Mesendoderm (in vitro differentiated cells): ENCODE measurements around the gene CA10.

Experiments
- DNase-seq: peaks from one replicate; pipeline ENCODE4 v3.0.0; 2013
- H2AK5ac ChIP-seq: 2 replicates; pipeline ENCODE4 v1.6.1; 2013; ENCODE audit warnings: low read length, inconsistent platforms
- H2BK120ac ChIP-seq: 2 replicates; pipeline ENCODE4 v1.6.1; 2013; ENCODE audit warnings: low read depth, mild to moderate bottlenecking, low read length, moderate library complexity, mixed read lengths
- H2BK15ac ChIP-seq: replicated peaks from 2 replicates; pipeline ENCODE4 v1.6.1; 2013; ENCODE audit warnings: low read depth, mild to moderate bottlenecking, moderate library complexity
- H2BK5ac ChIP-seq: 2 replicates; pipeline ENCODE4 v1.6.1; 2013; ENCODE audit warnings: low read length, inconsistent platforms
- H3K18ac ChIP-seq: 2 replicates; pipeline ENCODE4 v1.6.1; 2013; ENCODE audit warnings: mild to moderate bottlenecking, low read length, mixed read lengths
- H3K23ac ChIP-seq: one replicate; pipeline ENCODE4 v1.6.1; 2013; ENCODE audit warnings: low read length
- H3K27ac ChIP-seq: 2 replicates; pipeline ENCODE4 v1.5.1; 2013; ENCODE audit warnings: low read depth, mild to moderate bottlenecking, inconsistent platforms, low read length, moderate library complexity
- H3K27me3 ChIP-seq: 2 replicates; pipeline ENCODE4 v1.6.1; 2013; ENCODE audit warnings: low read length, control low read depth, mild to moderate bottlenecking, inconsistent platforms; ENCODE audit not compliant: insufficient read depth, poor library complexity
- H3K36me3 ChIP-seq: 2 replicates; pipeline ENCODE4 v1.6.1; 2013; ENCODE audit warnings: low read length, inconsistent platforms; ENCODE audit not compliant: control insufficient read depth, insufficient read depth
- H3K4ac ChIP-seq: one replicate; pipeline ENCODE4 v1.6.1; 2013; ENCODE audit warnings: low read depth, mild to moderate bottlenecking, low read length, moderate library complexity
- H3K4me1 ChIP-seq: 2 replicates; pipeline ENCODE4 v1.6.1; 2013; ENCODE audit warnings: low read depth, low read length, inconsistent platforms; ENCODE audit not compliant: control insufficient read depth
- H3K4me2 ChIP-seq: 2 replicates; pipeline ENCODE4 v1.6.1; 2013; ENCODE audit warnings: low read length
- H3K4me3 ChIP-seq: 2 replicates; pipeline ENCODE4 v1.5.1; 2013; ENCODE audit warnings: mild to moderate bottlenecking, low read length
- H3K56ac ChIP-seq: one replicate; pipeline ENCODE4 v1.6.1; 2013; ENCODE audit warnings: low read length
- H3K79me1 ChIP-seq: 2 replicates; pipeline ENCODE4 v1.6.1; 2013; ENCODE audit warnings: low read length, inconsistent platforms
- H3K79me2 ChIP-seq: 2 replicates; pipeline ENCODE4 v1.6.1; 2013; ENCODE audit warnings: mild to moderate bottlenecking, low read length; ENCODE audit not compliant: control insufficient read depth, insufficient read depth
- H3K9ac ChIP-seq: 2 replicates; pipeline ENCODE4 v1.6.1; 2013; ENCODE audit warnings: low read length, inconsistent platforms
- H4K5ac ChIP-seq: one replicate; pipeline ENCODE4 v1.6.1; 2013; ENCODE audit warnings: low read length
- H4K8ac ChIP-seq: one replicate; pipeline ENCODE4 v1.6.1; 2013; ENCODE audit warnings: low read depth, mild to moderate bottlenecking, control low read depth, low read length, moderate library complexity
- WGBS: extraction: QIAGEN DNeasy Blood & Tissue Kit; methylation state at CpG from one replicate; pipeline ENCODE4 v1.1.7; 2013; ENCODE audit warnings: low lambda C conversion rate, missing lambda C conversion rate; ENCODE audit not compliant: insufficient coverage; ENCODE audit errors: extremely low coverage; 5-methylcytosine and 5-hydroxymethylcytosine counted together

Gene CA10

DNA sequence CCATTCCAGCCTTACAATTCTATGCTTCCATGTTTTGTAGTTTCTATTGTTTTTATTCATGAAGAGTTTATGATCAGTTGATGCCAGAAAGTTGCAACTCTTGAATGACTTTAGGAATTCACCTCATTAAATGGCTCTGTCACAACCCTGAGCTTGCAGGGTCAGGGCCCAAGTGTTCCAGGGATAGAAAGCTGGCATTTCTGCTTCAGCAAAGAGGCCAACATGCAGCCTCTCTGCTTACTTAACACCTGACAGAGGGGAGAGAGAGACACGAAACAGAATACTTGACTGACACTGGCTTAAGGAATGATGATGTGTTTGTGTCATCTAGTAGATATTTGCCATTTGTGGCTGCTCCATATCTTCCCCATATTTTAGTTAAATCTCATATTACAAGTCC is 328.1 kb downstream of the CA10 start:
- H3K4me1 ChIP-seq, result no peaks in the 10 kb centered on the region
- no peak overlapping the region for H2BK15ac ChIP-seq
- H3K4me2 ChIP-seq, result no peak overlapping the region
- H3K27me3 ChIP-seq, result no peaks in the 10 kb centered on the region
- no peak overlapping the region for H4K5ac ChIP-seq
- H3K79me2 ChIP-seq, result no peaks in the 10 kb centered on the region
- H4K8ac ChIP-seq, result no peak overlapping the region
- H3K18ac ChIP-seq, result no peak overlapping the region
- H3K4ac ChIP-seq, result no peak overlapping the region
- no peak overlapping the region for H3K27ac ChIP-seq
- no CpG with 5 or more reads among the region's 1 CpG for WGBS
- no peaks in the 10 kb centered on the region for H3K36me3 ChIP-seq
- H2BK120ac ChIP-seq, result no peak overlapping the region
- H2BK5ac ChIP-seq, result no peak overlapping the region
- H3K23ac ChIP-seq, result no peak overlapping the region
- DNase-seq, result no peak
- no peak overlapping the region for H3K56ac ChIP-seq
- no peaks in the 10 kb centered on the region for H3K79me1 ChIP-seq
- H3K4me3 ChIP-seq, result no peak overlapping the region
- no peak overlapping the region for H3K9ac ChIP-seq
- no peak overlapping the region for H2AK5ac ChIP-seq

GRCh38 chr17:51828901-51829300 is 329.6 kb downstream of the CA10 start:
- no peaks in the 10 kb centered on the region for H3K27me3 ChIP-seq
- no peak overlapping the region for H2AK5ac ChIP-seq
- H3K4ac ChIP-seq, result no peak overlapping the region
- no peak overlapping the region for H4K5ac ChIP-seq
- no peak overlapping the region for H4K8ac ChIP-seq
- no peak overlapping the region for H3K4me3 ChIP-seq
- H3K23ac ChIP-seq, result no peak overlapping the region
- no peaks in the 10 kb centered on the region for H3K79me2 ChIP-seq
- H3K4me1 ChIP-seq, result no peaks in the 10 kb centered on the region
- no peak overlapping the region for H3K9ac ChIP-seq
- DNase-seq, result no peak
- H3K4me2 ChIP-seq, result no peak overlapping the region
- no peak overlapping the region for H3K56ac ChIP-seq
- no CpG with 5 or more reads among the region's 2 CpGs for WGBS
- no peak overlapping the region for H2BK120ac ChIP-seq
- no peak overlapping the region for H2BK5ac ChIP-seq
- no peak overlapping the region for H3K27ac ChIP-seq
- no peaks in the 10 kb centered on the region for H3K79me1 ChIP-seq
- H2BK15ac ChIP-seq, result no peak overlapping the region
- H3K36me3 ChIP-seq, result no peaks in the 10 kb centered on the region
- no peak overlapping the region for H3K18ac ChIP-seq

DNA sequence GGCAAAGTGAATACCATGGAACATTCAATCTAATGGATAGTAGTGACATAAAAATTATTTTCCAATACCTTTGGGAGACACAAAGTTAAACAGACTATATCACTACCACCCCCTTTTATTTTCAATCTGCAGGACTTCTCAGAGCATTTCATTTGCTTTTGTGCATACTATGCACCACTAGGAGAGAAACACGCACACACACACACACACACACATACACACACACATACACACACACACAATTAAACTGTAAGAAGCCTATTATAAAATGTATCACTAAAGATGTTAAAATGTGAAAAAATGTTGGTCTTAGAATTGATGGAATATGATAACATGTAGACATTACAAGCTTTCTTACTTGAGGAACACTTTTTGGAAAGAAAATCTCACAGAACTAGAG is 331.4 kb downstream of the CA10 start:
- no peak overlapping the region for H2BK5ac ChIP-seq
- H3K4me2 ChIP-seq, result no peak overlapping the region
- H3K79me2 ChIP-seq, result no peaks in the 10 kb centered on the region
- no peak overlapping the region for H4K8ac ChIP-seq
- no peaks in the 10 kb centered on the region for H3K79me1 ChIP-seq
- no peak overlapping the region for H2AK5ac ChIP-seq
- no peak overlapping the region for H2BK120ac ChIP-seq
- H3K27ac ChIP-seq, result no peak overlapping the region
- no peak for DNase-seq
- H3K4ac ChIP-seq, result no peak overlapping the region
- H3K56ac ChIP-seq, result no peak overlapping the region
- no peak overlapping the region for H3K23ac ChIP-seq
- no CpG with 5 or more reads among the region's 1 CpG for WGBS
- H3K27me3 ChIP-seq, result no peaks in the 10 kb centered on the region
- no peak overlapping the region for H3K4me3 ChIP-seq
- no peak overlapping the region for H3K9ac ChIP-seq
- no peak overlapping the region for H3K18ac ChIP-seq
- no peak overlapping the region for H2BK15ac ChIP-seq
- no peaks in the 10 kb centered on the region for H3K36me3 ChIP-seq
- no peaks in the 10 kb centered on the region for H3K4me1 ChIP-seq
- H4K5ac ChIP-seq, result no peak overlapping the region

- no peak overlapping the region for H2BK15ac ChIP-seq
- H3K4me2 ChIP-seq, result no peak overlapping the region
- H3K79me1 ChIP-seq, result no peaks in the 10 kb centered on the region
- DNase-seq, result no peak
- no peak overlapping the region for H4K5ac ChIP-seq
- no peak overlapping the region for H3K56ac ChIP-seq
- no peak overlapping the region for H3K4ac ChIP-seq
- no peak overlapping the region for H4K8ac ChIP-seq
- no peaks in the 10 kb centered on the region for H3K79me2 ChIP-seq
- H2AK5ac ChIP-seq, result no peak overlapping the region
- no peak overlapping the region for H3K27ac ChIP-seq
- no peaks in the 10 kb centered on the region for H3K36me3 ChIP-seq
- no peaks in the 10 kb centered on the region for H3K4me1 ChIP-seq
- H2BK5ac ChIP-seq, result no peak overlapping the region
- H3K4me3 ChIP-seq, result no peak overlapping the region
- no peaks in the 10 kb centered on the region for H3K27me3 ChIP-seq
- WGBS, result no CpG with 5 or more reads among the region's 1 CpG
- no peak overlapping the region for H3K23ac ChIP-seq
- H3K9ac ChIP-seq, result no peak overlapping the region
- no peak overlapping the region for H2BK120ac ChIP-seq
- H3K18ac ChIP-seq, result no peak overlapping the region
These were observed 337.7 kb downstream of the CA10 start for GRCh38 chr17:51820766-51821165.

DNA sequence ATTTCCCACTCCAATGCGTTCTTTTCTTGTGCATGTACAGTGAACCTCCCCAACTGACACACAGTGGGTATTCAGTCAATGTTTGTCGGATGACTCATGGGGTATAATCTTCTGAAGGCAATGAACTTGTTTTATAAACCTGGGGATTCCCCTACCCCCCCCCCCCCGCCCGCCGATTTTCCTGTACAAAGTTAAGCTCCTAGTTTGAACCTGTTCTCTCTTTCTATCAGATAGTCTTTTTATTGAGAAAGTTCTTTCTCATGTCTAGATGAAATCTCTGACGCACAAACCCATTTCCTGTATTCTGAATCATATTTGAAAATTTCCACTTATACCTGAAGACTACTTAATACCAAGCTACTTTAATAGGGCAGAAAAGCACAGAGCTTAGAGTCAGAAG is 338.3 kb downstream of the CA10 start:
- WGBS, result no CpG with 5 or more reads among the region's 6 CpGs
- no peak overlapping the region for H2AK5ac ChIP-seq
- DNase-seq, result no peak
- no peaks in the 10 kb centered on the region for H3K4me1 ChIP-seq
- H4K8ac ChIP-seq, result no peak overlapping the region
- no peaks in the 10 kb centered on the region for H3K79me1 ChIP-seq
- no peaks in the 10 kb centered on the region for H3K79me2 ChIP-seq
- no peak overlapping the region for H3K4me2 ChIP-seq
- no peak overlapping the region for H2BK120ac ChIP-seq
- no peak overlapping the region for H3K4ac ChIP-seq
- no peaks in the 10 kb centered on the region for H3K27me3 ChIP-seq
- no peak overlapping the region for H3K56ac ChIP-seq
- H3K27ac ChIP-seq, result no peak overlapping the region
- no peak overlapping the region for H3K18ac ChIP-seq
- no peaks in the 10 kb centered on the region for H3K36me3 ChIP-seq
- no peak overlapping the region for H3K9ac ChIP-seq
- H2BK15ac ChIP-seq, result no peak overlapping the region
- no peak overlapping the region for H3K23ac ChIP-seq
- H4K5ac ChIP-seq, result no peak overlapping the region
- H3K4me3 ChIP-seq, result no peak overlapping the region
- no peak overlapping the region for H2BK5ac ChIP-seq

GRCh38 chr17:51819341-51820219 is 338.9 kb downstream of the CA10 start:
- Histone ChIP-seq H2BK5ac (no peak overlapping the region), H3K36me3 (no peaks in the 10 kb centered on the region), H3K27ac (no peak overlapping the region), H3K4me2 (no peak overlapping the region), H3K18ac (no peak overlapping the region), H2BK15ac (no peak overlapping the region), H3K4me1 (no peaks in the 10 kb centered on the region), H3K4ac (no peak overlapping the region), H4K5ac (no peak overlapping the region), H2BK120ac (no peak overlapping the region), H3K79me1 (no peaks in the 10 kb centered on the region), H3K56ac (no peak overlapping the region), H3K79me2 (no peaks in the 10 kb centered on the region), H3K4me3 (no peak overlapping the region), H3K27me3 (no peaks in the 10 kb centered on the region), H2AK5ac (no peak overlapping the region), H4K8ac (no peak overlapping the region), H3K9ac (no peak overlapping the region), H3K23ac (no peak overlapping the region)
- no CpG with 5 or more reads among the region's 6 CpGs for WGBS
- peak; percentile 55 for DNase-seq
